GM21723 (cell line): ENCODE measurements around the gene MUC5B.
A peak's percentile ranks its signal among the peaks of the same experiment; 100 is the strongest.
"Not testable (repeated sequence)": the region's sequence is repeated elsewhere in the genome, so short reads cannot be mapped to it uniquely, and the experiment has no call there.

ENCODE experiments used
- ATAC-seq: cut with Tn5 transposase; IDR thresholded peaks from one replicate; pipeline ENCODE4 v1.9.1; 2021; ENCODE audit warnings: mild to moderate bottlenecking, moderate library complexity; ENCODE audit not compliant: unreplicated experiment

MUC5B gene

DNA sequence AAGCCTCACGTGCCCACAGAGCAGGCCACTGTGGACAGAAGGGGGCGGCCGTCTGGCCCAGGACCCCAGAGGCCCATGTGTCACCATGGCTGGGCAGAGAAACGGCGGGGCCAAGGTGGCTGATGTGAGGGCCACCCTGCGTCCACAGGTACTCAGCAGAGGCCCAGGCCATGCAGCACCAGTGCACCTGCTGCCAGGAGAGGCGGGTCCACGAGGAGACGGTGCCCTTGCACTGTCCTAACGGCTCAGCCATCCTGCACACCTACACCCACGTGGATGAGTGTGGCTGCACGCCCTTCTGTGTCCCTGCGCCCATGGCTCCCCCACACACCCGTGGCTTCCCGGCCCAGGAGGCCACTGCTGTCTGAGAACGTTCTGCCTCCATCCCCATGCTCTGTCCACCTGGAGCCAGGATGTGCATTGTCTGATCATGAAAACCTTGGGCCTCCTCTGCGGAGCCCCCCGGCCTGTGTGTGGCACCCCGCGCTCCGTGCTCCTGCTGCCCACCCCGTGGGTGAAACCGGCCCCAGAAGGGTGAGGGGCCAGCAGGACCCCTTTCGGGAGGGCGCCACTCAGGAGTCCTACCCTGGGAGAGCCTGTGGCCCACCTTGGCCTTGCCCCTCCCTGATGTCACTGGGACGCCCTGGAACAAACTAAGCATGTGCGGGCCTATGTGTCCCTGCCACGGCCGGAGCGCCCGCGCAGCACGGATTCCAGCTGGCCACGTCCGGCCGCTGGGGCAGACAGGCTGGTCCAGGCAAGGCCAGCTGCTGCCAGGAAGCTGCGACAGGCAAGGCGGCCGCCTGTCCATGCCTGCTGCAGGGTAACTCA, 38.6 kb downstream of the MUC5B start:
- no peak for ATAC-seq

DNA sequence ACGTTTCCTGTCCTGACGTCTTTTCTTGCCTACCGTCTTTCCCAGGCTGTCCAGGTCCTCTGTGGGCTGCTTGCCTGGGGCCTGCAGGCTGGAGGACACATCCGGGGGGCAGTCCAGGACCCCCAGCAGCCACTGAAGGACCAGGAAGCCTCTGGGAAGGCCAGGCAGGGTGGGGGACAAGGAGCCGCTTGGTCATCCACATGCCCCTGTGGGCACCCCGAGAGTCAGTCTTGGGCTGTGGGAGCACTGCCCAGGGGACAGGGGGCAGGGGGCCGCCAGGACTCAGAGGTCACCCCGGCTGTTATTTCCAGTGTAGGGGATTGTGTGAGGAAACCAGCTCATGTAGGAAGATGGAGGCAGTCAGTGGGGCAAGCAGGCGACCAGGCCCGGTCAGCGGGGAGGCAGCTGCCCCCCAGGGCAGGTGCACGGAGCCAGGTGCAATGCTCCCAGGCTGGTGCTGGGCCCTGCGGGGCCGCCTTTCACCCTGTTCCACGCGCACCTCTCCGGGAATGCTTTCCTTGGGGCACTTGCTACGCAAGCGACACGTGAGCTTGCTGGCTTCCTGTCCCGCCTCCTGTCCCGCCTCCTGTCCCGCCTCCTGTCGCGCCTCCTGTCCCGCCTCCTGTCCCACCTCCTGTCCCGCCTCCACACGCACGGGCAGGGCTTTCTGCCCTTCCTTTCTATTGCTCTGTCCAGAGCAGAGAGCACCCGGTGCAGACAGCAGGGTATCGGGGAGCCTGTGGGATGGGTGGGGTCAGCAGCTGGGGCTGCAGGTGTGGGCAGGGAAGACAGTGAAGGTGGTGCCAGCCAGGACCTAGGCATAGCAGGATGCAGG, 39.5 kb downstream of the MUC5B start:
- peak; percentile 82 for ATAC-seq

DNA sequence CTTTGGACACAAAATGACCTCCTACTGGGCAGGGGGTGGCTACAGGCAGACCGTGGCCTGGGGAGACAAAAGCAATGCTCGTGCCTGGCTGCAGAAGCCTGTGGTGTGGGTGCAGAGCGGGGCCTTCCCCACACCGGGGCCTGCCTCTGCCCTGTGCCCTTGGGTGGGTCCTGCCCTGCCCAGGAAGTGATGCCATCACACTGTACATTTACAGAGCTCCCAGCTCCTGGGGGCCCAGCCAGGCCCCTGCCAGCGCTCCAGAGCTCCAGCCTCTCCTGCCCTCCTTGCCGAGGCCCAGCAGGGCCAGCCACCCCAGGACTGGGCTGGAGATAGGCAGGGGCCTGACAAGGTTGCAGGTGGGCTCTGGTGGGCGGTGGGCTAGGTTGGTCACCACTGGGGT, 40.1 kb downstream of the MUC5B start:
- peak; percentile 15 for ATAC-seq

DNA sequence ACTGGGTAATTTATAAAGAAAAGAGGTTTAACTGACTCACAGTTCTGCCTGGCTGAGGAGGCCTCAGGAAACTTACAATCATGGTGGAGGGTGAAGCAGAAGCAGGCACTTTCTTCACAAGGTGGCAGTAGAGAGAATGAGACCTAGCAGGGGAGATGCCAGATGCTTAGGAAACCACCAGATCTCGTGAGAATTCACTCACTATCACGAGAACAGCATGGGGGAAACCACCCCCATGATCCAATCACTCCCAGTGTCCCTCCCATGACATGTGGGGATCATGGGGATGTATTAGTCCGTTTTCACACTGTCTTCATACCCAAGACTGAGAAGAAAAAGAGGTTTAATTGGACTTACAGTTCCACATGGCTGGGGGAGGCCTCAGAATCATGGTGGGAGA, 41.6 kb downstream of the MUC5B start:
- not testable (repeated sequence) for ATAC-seq

DNA sequence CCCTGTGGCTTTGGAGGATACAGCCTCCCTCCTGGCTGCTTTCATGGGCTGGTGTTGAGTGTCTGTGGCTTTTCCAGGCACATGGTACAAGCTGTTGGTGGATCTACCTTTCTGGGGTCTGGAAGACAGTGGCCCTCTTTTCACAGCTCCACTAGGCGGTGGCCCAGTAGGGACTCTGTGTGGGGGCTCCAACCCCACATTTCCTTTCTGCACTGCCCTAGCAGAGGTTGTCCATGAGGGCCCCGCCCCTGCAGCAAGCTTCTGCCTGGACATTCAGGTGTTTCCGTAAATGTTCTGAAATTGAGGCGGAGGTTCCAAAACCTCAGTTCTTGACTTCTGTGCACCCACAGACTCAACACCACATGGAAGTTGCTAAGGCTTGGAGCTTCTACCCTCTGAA, 42.6 kb downstream of the MUC5B start:
- not testable (repeated sequence) for ATAC-seq

DNA sequence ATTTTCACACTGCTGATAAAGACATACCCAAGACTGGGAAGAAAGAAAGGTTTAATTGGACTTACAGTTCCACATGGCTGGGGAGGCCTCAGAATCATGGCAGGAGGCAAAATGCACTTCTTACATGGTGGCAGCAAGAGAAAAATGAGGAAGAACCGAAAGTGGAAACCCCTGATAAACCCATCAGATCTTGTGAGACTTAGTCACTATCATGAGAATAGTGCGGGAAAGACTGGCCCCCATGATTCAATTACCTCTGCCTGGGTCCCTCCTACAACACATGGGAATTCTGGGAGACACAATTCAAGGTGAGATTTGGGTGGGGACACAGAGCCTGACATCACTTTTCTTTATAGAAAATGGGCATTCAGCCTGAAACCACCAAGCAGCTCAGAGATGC, 44.1 kb downstream of the MUC5B start:
- ATAC-seq = not testable (repeated sequence)

DNA sequence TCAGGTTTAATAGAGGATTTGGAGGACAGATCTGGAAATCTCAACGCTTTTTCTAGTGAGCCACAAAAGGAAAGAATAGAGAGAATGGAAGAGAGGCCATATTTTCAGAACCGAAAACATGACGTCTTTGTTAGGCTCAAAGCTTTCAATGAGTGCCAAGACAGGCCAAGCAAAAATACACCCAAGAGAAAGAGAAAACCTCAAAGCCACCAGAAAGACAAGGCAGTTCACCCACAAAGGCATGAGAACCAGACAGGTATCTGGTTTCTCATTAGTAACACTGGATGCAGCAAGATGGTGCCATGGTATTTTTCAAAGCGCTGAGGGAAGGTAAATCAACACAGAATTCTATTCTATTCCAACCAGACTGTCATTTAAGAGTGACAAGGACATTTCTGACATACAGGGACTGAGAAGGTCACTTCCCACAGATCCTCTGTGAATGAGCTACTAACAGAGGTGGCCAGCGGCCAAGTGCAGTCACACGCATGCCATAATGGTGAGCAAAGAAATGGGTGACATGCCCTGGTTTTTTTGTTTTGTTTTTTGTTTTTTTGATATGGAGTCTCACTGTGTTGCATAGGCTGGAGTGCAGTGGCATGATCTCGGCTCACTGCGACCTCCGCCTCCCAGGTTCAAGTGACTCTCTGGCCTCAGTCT, 44.7 kb downstream of the MUC5B start:
- ATAC-seq = no peak

DNA sequence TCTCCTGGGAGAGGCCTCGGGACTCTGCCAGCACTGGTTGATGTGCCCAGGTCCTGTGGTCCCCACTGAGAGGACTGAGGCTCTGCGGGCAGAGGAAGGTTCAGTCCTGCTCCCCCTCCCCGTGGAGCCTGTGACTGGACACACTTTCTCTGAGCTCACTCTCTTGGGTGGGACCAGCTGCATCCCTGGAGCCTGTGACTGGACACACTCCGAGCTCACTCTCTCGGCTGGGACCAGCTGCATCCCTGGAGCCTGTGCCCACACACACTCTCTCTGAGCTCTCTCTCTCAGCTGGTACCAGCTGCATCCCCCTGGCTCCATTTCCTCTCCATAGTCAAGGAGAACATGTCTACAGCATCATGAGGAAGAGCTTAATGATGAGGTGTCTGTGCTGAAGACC, 47.1 kb downstream of the MUC5B start:
- no peak for ATAC-seq

DNA sequence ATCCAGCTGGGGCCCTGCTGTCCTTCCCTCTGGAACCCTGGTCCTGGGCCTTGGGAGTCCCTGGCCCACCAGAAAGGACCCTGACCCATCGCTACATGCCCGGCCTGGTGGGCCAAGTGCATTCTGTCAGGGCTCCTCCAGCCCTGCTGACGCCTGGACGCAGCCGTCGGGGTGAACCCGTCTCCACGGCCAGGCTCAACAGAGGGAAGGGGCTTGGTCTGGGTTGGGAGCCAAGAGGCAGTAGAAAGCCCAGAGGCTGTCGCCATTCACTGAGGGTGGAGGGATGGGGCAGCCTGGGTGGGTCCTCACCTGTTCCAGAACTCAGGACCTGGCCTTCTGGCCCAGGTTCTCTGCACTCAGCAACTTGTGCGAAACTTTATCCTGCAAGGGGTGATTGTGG, 47.6 kb downstream of the MUC5B start:
- ATAC-seq = no peak

DNA sequence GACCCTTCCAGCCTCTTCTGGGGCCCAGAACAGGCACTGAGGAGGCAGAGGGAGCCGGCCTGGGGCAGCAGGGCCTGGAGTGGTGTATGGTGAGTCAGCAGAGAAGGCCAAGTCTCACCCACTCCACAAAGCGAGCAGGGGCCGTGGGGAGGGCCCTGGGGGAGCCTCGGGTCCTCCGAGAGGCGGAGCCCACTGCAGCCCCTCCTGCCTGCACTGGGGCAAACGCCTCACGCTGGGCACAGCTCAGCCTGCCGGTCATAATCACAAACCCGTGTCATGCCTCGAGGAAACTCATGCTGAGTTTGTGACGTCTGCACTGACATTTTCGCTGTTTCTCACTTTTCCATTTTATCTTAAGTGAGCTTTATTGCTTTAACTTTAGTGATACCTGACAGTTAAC, 48.1 kb downstream of the MUC5B start:
- ATAC-seq = no peak

DNA sequence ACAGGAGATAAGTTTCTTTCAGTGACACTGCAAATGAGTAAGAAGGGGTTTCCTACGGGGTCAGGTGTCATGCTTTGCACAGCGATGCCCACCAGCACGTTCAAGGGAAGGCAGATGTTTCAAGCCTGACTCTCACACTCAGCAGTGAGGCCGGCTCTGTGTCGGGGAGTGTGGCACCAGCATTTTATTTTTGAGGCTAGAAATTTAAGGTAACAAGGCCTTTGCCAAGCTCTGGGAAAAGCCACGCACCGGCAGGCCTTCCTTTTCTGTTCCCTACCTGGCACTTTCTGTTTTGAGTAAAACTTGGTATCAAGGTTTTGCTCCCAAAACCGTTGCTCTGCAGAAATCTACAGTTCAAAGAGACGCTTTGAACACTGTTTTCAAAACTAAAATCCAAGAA, 48.5 kb downstream of the MUC5B start:
- ATAC-seq = no peak

DNA sequence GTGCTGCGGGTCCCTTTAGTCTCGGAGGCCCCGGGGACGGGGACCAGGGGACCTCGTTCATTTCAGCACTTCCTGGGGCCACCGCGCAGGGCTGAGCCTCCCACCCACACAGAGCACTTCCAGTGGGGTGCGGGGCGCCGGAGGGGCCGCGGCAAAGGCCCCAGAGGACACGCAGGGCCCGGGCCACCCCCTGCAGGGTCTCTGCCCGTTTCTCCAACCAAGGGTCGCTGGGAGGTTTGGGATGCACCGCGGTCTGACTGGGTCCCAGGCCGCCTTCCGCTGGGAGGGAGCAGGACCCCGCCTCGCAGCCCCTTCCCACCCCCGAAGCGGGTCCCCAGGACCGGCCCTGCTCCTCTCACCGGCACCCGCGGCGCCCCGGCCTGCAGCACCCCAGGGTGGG, 49.1 kb downstream of the MUC5B start:
- ATAC-seq = no peak

DNA sequence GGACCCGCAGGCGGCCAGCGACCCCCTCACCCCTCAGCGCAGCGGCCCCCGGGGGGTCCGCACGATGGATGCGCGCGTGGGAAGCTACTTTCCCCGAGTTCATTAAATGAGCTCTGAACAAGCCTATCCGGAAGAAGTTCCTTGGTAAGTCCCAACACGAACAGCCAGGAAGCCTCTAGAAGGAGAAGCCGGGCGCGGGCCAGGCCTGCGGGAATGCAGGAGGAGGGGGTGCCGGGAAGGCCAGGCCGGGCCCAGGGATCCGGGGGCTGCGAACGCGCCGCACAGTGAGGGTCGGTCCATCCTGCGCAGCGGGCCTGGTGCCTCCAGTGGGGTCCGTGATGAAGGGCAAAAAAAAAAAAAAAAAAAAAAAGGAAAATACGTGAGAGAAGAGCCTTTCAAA, 49.7 kb downstream of the MUC5B start:
- ATAC-seq = no peak

DNA sequence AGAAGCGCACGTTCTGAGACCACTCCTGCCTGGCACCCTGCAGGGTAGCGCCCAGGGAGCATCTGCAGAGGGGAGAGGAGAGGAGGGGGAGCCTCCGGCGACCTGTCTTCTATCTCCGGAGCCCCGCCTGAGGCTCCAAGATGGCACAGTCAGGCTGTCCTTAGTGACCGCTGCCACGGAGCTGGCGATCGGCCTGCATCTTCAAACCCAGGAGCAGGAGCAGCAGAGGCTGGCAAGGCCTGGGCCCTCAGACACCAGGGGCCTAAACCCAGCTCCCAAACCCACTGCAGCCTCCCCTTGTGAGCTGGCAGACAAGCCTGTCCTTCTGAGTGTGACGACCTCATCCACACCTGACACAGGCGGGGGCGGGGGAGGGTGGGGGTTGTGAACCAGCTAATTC, 51.6 kb downstream of the MUC5B start:
- ATAC-seq = no peak

DNA sequence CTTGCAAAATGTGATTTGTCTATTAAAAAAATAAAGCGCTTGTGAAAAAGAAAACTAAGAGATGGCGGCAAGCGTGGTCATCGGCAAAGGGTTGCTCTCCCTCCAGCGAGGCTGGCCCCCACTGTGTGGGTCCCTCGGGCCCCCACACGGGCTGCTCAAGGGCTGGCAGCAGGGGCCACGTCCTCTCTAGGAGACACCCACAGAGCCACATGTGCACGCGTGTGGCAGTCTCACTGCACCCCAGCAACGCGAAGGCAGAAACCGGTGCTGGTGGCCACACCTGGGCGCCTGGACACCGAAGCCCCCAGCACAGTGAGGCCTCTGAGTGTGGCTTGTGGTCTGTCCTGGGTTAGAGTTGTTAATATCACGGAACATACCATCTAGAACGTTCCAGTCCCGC, 52.2 kb downstream of the MUC5B start:
- no peak for ATAC-seq

DNA sequence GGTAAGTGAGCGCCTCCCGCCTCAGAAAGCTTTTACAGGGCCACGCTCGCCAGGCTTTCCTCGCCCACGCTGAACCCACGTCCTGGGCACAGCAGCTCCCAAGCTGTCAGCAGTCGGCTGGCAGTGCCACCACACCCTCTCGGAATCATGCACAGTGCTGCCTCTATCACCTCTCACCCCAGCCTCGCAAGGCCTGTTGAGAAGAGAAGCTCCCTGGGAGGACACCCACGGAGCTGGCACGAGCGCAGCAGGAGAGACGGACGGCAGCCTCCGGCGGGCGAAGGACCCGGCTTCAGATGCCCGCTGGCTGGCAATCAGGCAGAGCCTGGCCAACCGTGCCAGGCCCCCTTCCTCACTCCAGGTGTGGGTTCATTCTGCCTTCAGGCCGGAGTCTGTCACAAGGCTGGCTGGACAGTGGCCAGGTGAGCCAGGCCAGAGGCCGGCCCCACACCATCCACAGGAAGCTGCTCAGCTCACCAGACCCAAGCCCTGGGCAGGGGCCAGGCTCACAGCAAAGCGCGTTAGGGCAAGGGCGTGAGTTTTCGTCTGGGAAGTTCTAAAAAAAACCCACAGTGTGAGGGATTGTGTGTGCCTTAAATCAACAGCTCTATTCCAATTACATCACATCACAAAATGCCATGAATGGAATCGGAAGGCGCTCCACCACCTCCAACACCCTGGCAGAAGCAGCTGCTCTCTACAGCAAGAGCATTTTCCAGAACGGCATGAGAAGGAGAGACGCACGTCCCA, 53.4 kb downstream of the MUC5B start:
- no peak for ATAC-seq

DNA sequence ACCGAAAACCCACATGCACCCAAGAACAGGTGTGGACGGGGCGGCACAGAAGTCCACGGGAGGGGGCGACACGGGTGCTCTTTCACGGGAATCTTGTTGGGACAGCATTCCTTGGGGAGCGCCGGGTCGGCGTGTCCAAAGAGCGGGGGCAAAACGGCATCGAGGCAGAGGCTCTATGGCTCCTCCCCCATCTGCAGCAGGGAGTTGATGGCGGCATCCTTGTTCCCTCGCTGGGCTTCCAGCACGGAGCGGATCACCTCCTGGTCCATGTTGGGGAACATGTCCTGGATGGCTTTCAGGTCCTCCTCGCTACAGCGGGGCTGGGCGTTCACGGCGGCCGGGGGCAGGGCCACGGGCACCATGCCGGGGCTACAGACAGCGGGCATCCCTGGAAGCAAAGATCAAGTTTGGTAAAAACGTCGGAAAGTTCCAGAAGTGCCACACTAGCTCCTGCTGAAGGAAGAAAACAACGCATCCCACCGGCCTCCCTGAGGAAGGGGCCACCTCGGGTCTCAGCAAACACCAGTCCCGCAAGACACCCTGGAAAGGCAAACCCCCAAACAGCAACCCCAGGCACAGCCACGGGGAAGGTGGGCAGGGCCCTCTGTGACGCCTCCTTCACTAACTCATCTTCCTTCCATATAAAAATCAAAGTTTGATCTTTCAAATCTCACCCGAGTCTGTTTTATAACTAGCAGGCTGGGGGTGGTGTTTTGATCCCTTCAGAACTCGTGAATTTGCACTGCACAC, 54.2 kb downstream of the MUC5B start:
- no peak for ATAC-seq

DNA sequence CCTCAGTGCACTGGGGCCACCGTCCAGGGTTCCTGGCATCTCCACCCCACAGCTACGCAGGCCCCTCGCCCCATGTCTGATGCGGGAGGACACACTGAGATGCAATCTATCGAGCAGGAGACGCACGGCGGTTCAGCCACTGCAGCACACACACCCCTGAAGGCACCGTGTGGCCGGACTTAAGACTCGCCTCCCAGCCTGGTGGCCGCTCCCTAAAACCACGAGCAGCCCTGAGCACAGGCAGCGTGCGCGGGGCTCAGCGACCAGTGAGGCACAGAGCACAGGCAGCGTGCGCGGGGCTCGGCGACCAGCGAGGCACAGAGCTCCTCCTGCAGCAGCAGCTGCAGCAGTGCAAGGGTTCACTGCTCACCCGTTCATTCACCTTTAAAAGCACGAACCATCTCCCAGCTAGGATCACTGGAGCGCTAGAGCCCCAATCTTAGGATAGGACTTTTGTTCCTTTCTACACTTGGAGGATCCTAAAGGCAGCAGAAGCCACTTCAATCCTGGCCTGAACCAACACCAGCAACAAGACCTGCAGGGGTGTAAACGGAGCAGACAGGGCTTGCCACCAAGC, 55.2 kb downstream of the MUC5B start:
- no peak for ATAC-seq

DNA sequence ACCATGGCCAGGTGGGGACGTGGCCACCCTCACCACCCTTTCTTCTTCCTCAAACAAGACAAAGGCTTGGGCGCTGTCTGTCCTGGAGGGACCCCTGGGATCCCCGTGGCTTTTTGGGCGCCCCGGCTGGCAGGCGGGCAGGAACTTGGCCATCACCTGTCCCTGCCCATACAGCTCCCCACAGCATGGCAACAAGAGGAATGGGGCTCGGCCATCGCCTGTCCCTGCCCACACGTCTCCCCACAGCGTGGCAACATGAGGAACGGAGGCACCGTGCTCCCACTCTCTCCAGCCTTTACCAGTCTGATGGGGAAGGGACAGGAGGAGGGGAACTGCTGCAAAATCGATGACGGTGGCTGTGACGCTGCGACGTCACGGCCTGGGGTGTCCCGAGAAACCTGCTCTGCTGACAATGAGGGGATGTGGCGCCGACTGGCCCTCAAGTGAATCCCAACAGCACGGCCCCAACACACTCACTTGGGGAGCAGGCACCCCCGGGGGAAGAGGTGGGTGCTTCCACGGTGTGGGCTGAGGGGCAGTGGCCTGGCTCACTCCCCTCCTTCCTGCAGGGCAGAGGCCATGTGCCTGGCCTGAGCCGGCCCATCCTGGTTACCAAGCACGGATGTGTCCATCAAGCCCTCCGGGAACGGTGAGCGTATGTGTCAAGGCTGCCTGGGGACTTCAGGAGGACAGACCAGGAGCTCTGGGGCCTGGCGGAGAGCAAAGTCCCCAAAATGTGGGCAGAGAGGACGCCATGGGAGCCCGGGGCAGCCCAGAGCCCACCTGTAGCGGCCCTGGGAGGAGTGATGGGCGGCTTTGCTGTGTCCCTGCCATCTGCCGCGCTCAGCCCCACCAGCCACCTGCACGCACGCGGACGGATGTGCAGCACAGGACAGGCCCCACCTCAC, 56.2 kb downstream of the MUC5B start:
- no peak for ATAC-seq
